Thoracic aorta endothelial cell (primary cell): Measurements from ENCODE around the gene PSMG3. TPM values are rescaled to one million over a fixed set of nuclear protein-coding genes. Genes with fewer than 3 reads are reported as not detected.

Experiments used
- total RNA-seq: library from RNA; depleted of rRNA; stranded (reverse); fragments of >200 nt; gene quantifications from 2 replicates; pipeline ENCODE4 v1.2.3, GENCODE V29; 2012

The PSMG3 gene
- total RNA-seq = 16.9 and 17.0 TPM in 2 replicates

DNA sequence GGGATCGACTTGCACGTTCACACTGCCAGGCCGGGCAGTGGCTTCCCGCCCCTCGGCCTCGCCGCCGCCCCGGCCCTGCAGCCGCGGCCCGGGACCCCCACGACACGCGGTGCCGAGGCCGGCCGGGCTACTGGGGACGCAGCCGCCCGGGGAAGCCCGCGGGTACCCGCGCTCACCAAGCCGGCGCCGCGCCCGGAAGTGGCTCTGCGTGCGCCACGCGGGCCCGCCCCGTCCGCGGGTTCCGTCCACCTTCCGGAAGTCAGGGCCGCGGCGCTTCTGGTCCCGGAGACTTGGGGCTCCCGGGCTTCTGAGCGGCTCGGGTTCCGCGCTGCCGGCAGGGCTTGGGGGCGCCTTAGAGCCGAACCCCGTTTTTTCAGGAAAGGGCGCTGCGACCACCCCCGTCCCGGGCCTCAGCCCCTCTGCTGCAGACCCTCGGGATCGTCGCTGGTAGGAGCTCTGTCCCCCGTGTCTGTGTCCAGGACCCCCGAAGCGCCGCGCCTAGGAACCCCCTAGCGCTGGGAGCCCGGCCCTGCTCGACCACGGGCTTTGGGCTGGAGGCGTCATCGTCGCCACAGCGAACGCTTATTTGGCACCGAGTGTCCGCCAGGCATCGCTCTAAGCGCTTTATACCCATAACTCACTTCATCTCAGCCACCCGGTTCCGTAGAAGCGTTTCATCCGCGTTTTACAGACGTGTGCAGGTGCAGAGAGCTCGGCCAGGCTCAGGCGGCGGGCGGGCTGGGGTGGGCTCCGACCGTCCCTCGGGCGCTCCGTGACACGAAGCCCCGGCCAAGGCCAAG, at the start of gene PSMG3:
Gene PSMG3, minus strand, starts transcription at position 200 of the 800 bp plus-strand sequence. CDS start 693 bp downstream, outside the sequence.

GRCh38 chr7:1555813-1556543, 13.9 kb downstream of the PSMG3 start, which contains the start of gene TMEM184A:
TSS of gene TMEM184A (minus strand) at chr7:1556205. CDS start at chr7:1555484, 721 bp downstream.

Other genes with a start within 250 kb of the PSMG3 start
- gene MICALL2, start 110.6 kb downstream of the PSMG3 start, total RNA-seq = 17.3 and 22.9 TPM in 2 replicates
- gene INTS1, start 65.6 kb downstream of the PSMG3 start, total RNA-seq = 55.2 and 68.4 TPM in 2 replicates
- gene MAFK, start 39.3 kb downstream of the PSMG3 start, total RNA-seq = 13.8 and 15.3 TPM in 2 replicates
- not detected in 2 replicates for gene TMEM184A, start 13.8 kb downstream of the PSMG3 start, total RNA-seq
- gene ELFN1, start 100.2 kb upstream of the PSMG3 start, total RNA-seq = 0.53 and 0.86 TPM in 2 replicates